HG03135 (cell line): ENCODE data around the gene GPC4.
"Not testable (repeated sequence)": the region's sequence is repeated elsewhere in the genome, so short reads cannot be mapped to it uniquely, and the experiment has no call there.

Experiments used
- ATAC-seq: cut with Tn5 transposase; IDR thresholded peaks from one replicate; pipeline ENCODE4 v1.9.1; 2021; ENCODE audit warnings: mild to moderate bottlenecking, moderate library complexity; ENCODE audit not compliant: unreplicated experiment

GPC4 gene

DNA sequence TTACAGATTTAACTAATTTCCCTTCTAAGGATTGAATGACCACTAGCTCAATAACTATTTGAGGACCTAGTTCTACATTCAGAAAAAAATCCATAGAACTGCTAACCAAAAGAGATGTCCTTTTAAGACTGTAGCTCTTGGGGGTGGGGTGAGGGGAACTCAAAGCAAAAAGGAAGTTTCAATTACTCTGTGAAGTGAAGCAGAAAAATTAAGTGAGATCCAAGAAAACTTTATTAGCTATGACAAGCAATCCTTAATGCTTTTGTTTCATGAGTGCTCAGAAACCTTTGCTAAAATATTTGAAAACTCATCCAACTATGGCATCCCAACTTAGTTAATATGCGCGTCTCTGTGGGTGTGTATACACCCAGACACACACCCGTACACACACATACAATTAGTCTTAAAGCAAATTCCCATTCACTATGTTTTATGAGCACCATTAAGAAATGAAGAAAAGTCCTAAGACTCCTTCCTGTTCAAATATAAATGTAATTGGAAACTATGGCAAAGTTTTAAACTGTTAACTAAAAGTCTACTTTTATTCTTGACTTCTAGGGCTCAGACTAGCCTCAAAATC lies 44.5 kb downstream of the GPC4 start:
- ATAC-seq: no peak

DNA sequence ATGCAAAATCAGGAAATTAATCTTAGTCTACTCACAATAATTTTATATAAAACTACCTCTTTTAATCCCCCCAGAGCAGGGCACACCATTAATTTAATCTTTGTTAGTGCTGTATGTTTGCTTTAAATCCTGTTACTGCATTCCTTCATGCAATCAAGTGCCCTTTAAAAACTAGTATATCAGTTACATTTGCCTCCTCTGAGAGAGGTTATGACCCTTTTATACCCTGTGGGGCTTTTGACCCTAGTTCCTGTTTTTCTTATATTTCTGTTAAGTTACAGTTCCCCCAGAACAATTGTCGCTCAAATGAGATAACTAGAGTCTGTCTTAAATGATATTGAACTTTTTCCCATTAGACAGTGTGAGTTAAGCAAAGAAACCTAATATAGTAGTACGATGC lies 46.2 kb downstream of the GPC4 start:
- no peak for ATAC-seq

DNA sequence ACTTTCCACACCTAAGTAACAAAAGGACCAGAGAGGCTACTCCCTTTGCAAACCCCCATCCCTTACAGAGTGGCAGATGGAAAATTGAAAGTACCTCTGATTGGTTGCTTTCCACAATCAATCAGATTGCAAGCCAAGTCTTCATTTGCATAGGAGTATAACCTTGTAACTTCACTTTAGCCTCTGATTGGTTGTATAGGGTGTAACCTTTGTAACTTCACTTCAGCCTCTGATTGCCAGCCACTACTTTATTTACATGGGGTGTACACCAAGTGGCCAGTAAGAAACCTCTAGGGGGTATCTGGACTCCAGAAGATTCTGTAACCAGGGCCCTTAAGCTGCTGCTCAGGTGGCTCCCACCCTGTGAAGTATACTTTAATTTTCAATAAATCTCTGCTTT lies 48.6 kb downstream of the GPC4 start:
- ATAC-seq: no peak

- no peak for ATAC-seq
Observed at GRCh38 chrX:133365871-133366611, 49.2 kb downstream of the GPC4 start.

- ATAC-seq: no peak
Observed at GRCh38 chrX:133364865-133365264, 50.4 kb downstream of the GPC4 start.

GRCh38 chrX:133364196-133364595 lies 51.1 kb downstream of the GPC4 start:
- ATAC-seq: no peak

GRCh38 chrX:133362538-133362937 lies 52.8 kb downstream of the GPC4 start:
- ATAC-seq: no peak

DNA sequence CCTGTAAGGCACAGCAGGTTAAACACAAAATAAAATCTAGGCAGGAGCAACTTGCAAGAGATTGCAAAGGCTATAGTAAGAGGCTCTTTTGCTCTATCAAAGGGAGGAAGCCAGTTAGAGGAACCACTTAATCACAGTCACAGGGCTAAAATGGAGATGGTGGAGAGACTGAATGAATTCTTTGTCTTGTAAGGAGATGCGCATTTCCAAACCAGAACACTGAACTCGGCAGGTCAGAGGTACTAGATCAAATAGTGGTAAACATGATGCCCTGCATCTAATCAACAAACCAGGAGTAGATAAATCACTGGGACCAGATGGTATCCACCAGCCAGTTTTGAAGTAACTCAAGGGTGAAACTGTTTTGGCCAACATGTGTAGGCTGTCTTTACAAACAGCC lies 55.8 kb downstream of the GPC4 start:
- ATAC-seq: no peak

- no peak for ATAC-seq
Observed at GRCh38 chrX:133353233-133353632, 62.1 kb downstream of the GPC4 start.

DNA sequence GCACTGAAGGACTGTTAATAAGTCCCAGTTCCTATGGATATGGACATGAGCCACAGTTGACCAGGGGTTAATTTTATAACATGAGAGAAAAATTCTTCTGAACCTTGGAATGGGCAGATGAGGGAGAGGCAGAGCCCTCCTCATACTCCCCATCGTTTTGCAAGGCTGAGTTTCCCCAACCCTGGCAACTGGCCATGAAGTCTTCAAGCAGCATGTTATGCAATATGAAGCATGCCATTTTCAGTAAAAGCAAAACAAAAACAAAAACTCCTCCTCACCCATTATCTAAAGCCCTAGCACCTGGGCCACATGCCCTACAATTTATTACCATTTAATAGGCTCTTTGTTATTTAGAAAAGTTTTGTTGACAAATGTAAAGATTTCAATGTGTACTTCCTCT lies 64.5 kb downstream of the GPC4 start:
- no peak for ATAC-seq

DNA sequence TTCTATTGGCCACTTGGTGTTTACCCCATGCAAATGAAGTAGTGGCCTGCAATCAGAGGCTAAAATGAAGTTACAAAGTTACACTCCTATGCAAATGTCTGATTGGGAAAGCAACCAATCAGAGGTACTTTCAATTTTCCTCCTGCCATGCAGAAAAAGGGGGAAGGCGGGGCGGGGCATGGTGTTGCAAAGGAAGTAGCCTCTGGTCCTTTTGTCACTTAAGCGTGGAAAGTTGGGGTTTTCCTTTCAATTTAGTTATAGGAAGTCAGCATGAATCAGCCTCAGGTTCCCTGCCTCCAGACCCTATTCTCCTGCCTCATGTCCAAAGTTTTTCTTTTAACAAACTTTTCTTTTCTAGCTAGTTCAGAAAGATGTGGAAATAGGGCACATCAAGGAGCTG lies 69.3 kb downstream of the GPC4 start:
- ATAC-seq: no peak

- ATAC-seq: no peak
Observed at GRCh38 chrX:133339566-133339965, 75.7 kb downstream of the GPC4 start.

DNA sequence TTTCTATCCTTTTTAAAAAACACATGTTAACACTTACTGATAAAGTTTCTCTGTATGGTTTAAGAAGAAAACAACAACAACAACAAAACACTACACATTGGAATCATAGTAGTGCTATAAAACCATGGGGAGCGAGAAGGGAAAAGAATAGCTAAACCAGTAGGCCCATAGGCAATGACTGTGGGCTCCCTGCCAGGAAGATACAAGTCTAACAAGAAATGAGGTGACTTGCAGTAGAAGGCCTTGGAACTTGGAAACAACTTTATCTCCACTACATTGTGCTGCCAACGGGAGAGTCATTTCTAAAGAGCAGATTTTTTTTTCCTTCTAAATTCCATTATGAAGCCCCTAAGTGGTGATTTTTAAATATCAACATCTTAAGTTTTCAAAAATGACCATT lies 78.0 kb downstream of the GPC4 start:
- no peak for ATAC-seq

DNA sequence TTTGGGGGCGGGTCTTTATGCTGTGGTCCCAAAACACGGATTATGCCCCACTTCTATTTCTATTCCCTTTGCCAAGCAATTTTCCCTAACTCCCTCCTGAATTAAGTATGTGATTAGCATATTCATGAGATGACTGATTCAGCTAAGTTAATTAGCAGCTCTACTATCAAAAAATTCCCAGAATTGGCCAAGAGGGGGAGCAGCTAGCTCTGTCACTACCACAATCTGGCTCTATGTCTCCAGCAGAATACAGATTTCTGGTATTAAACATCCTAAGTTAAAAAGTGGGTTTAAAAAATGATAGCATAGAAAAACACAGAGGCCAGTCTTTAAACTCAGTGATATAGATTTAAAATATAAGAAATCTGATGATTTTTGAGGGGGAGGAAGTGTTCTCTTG lies 80.3 kb downstream of the GPC4 start:
- no peak for ATAC-seq

DNA sequence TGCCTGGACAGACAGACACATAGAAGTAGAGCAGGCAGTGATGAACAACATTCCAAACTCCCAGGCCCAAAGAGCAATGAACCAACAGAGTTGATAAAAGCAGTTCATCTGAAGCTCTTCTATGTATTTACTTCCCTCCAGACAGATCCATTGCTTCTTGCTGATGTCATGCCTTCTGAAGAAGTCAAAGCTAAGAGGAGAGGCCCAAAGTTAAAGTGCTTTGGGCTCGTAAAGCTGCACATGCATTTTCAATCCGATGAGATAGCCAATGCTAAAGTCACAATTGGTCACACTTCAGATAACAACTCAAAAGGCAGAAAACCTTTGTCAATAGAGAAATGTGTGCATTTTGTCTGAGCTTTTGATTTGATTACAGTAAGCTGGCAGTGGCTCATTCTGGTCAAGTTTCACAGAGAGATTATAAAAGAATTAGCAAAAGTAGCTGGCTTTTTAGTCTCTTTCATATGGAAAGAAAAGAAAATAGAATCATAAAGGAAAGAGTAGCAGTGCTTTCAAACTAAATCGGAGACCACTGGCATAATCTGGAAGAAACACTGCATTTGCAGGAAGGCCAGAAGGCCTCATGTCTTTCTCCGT lies 82.0 kb downstream of the GPC4 start:
- ATAC-seq: no peak

GRCh38 chrX:133332737-133333136 lies 82.6 kb downstream of the GPC4 start:
- ATAC-seq: no peak

GRCh38 chrX:133330956-133331355 lies 84.3 kb downstream of the GPC4 start:
- ATAC-seq: no peak

DNA sequence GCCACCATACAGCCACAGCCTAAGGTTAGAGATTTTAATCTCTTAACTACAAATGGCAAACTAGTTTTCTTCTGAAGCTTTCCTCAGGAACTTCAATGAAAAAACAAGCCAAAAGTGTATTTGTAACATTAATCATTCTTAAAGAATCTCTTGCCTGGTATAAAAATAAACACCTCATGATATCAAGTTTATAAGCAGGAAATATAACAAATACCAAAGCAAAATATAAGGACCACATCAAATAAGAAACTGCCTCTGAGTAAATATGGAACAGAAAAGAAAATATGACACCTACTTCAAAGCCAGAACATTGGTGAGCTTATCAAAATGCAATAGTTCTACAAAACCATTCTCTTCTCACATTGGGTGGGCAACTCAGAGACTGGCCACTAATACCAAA lies 89.9 kb downstream of the GPC4 start:
- ATAC-seq: no peak

DNA sequence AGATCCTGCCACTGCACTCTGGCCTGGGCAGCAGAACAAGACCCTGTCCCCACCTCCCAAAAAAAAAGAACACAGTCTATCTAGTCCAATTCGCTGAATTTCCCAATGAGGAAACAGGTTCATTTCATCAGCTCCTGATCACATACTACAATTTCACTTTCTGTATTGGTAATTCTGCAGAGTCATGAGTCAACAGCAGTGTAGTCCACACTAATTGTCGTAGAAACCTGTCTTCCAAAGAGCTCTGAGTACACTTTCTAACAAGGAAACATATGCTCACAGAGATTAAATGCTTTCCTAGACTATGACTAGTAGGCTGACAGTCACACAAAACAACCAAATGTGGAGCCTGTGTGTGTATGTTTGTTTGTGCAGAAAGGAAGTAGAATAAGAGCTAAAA lies 91.9 kb downstream of the GPC4 start:
- ATAC-seq: no peak

- not testable (repeated sequence) for ATAC-seq
Observed at GRCh38 chrX:133322269-133322668, 93.0 kb downstream of the GPC4 start.

- ATAC-seq: no peak
Observed at GRCh38 chrX:133321451-133321850, 93.8 kb downstream of the GPC4 start.

- no peak for ATAC-seq
Observed at GRCh38 chrX:133314281-133314680, 101.0 kb downstream of the GPC4 start.

GRCh38 chrX:133308499-133308897 lies 106.8 kb downstream of the GPC4 start:
- ATAC-seq: no peak
